Activated T-cell treated with anti-CD3 and anti-CD28 coated beads, Interleukin-2, amount 50 U/mL, for 24 hours (primary cell): ENCODE data around the gene PFN3.

Experiments used
- DNase-seq: peaks from one replicate; pipeline ENCODE4 v3.0.0-alpha.2; 2020
- H3K27ac Mint-ChIP-seq: 2 replicates; pipeline ENCODE4 v1.8.0; 2020; ENCODE audit warnings: mild to moderate bottlenecking, mixed read lengths
- H3K27me3 Mint-ChIP-seq: 2 replicates; pipeline ENCODE4 v1.8.0; 2020; ENCODE audit warnings: mixed read lengths
- H3K36me3 Mint-ChIP-seq: 2 replicates; pipeline ENCODE4 v1.8.0; 2020; ENCODE audit warnings: low read depth, mixed read lengths
- H3K4me1 Mint-ChIP-seq: 2 replicates; pipeline ENCODE4 v1.8.0; 2020; ENCODE audit warnings: low read depth, mixed read lengths
- H3K4me3 Mint-ChIP-seq: 2 replicates; pipeline ENCODE4 v1.8.0; 2020; ENCODE audit warnings: mild to moderate bottlenecking, moderate library complexity, mixed read lengths
- H3K9me3 Mint-ChIP-seq: 2 replicates; pipeline ENCODE4 v1.8.0; 2020; ENCODE audit warnings: mixed read lengths

The PFN3 gene

DNA sequence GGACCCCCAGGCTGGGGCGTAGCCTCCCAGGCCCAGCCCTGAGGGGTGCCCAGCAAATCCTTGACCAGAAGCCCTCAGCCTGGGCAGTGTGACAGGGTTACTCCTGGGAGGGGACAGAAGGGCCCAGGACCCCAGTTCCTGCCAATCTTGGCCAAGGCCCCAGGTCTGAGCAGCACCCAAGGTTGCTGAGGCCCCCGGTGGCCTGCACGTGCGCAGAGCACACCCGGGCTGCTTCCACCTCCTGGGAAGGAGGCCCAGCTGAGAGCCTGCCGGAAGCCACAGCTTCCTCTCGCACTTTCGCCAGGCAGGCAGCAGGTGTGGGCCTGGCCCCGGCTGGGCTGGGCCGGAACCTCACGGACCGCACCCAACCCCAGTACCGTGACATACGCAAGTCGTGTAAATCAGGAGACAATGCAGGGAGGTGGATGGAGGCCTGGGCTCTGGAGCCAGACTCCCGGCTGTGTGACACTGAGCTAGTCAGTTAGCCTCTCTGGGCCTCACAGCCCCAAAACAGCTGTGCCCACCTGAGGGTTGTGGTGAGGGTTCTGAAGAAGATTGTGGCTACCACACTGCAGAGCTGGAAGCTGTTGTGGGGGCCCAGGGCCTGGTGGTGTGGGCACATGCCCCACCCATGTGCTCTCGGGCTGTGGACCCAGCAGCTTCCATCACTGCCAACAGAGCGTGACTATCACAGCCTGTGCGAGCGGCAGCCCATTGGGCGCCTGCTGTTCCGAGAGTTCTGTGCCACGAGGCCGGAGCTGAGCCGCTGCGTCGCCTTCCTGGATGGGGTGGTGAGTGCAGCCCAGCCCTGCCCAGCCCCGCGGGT is 31.1 kb upstream of the PFN3 start:
- H3K36me3 Mint-ChIP-seq: peaks cover 94% of the 10 kb centered on the region
- peaks cover 77% of the 10 kb centered on the region for H3K4me1 Mint-ChIP-seq

DNA sequence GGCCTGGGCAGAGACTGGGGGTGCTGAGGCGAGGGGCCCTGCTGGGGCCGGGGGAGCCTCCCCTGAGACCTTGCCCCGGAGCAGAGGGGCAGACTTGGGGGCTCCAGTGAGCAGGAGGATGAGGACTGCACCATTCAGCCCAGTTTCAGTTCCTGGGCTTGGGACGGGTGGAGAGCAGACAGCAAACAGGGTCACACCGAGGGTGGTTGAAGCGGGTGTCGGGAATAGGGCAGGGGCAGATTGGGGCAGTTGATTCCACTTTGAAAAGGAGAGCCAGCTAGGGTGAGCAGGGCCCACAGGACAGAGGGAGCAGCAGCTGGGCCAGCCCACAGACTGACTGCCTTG is 30.5 kb upstream of the PFN3 start:
- no peaks in the 10 kb centered on the region for H3K9me3 Mint-ChIP-seq
- H3K4me3 Mint-ChIP-seq: peak overlapping the region; percentile 92
- no peak for DNase-seq
- H3K36me3 Mint-ChIP-seq: peaks cover 91% of the 10 kb centered on the region
- H3K27ac Mint-ChIP-seq: peak overlapping the region; percentile 96
- peaks cover 77% of the 10 kb centered on the region for H3K4me1 Mint-ChIP-seq
- no peaks in the 10 kb centered on the region for H3K27me3 Mint-ChIP-seq

More for the DNA sequence above, 31.1 kb upstream of the PFN3 start:
- peak; percentile 85 for DNase-seq
- Mint-ChIP-seq H3K27ac (peak overlapping the region; percentile 96), H3K9me3 (no peaks in the 10 kb centered on the region), H3K4me3 (peak overlapping the region; percentile 92), H3K27me3 (no peaks in the 10 kb centered on the region)

DNA sequence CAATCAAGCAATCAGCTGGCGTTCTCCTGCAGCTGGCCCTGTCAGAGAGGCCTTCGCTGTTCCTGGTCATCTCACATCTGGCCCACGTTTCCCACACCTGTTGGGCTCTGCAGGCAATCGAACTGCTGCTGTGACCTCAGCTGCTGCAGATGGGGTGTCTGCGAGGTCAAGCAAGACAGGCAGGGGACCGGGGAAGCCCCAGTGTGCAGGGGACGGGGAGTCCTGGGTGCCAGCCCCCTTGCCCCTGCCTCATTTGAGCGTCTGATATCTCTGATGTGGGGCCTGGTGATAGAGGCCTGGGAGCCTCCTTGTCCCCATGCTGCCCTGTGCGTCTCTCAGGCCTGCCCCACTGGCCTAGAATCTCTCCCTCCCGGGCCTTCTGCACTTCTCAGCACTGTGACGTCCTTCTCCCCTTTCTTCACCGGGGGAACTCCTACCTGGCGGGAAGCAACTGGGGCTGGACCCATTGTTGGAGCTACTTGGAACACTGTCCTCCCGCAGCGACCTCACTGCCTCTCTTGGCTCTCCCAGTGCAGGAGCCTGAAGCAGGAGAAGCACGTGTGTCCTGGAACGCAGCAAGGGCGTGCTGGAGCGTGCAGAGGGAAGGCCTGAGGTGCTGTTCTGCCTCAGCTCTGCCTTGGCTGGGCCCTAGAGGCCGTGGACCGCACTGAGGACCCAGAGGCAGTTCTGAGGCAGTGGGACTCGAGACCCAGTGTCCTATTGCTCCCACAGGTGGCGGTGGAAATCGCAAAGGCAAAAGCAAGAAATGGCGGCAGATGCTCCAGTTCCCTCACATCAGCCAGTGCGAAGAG is 29.9 kb upstream of the PFN3 start:
- peaks cover 76% of the 10 kb centered on the region for H3K4me1 Mint-ChIP-seq
- peak; percentile 54 for DNase-seq

DNA sequence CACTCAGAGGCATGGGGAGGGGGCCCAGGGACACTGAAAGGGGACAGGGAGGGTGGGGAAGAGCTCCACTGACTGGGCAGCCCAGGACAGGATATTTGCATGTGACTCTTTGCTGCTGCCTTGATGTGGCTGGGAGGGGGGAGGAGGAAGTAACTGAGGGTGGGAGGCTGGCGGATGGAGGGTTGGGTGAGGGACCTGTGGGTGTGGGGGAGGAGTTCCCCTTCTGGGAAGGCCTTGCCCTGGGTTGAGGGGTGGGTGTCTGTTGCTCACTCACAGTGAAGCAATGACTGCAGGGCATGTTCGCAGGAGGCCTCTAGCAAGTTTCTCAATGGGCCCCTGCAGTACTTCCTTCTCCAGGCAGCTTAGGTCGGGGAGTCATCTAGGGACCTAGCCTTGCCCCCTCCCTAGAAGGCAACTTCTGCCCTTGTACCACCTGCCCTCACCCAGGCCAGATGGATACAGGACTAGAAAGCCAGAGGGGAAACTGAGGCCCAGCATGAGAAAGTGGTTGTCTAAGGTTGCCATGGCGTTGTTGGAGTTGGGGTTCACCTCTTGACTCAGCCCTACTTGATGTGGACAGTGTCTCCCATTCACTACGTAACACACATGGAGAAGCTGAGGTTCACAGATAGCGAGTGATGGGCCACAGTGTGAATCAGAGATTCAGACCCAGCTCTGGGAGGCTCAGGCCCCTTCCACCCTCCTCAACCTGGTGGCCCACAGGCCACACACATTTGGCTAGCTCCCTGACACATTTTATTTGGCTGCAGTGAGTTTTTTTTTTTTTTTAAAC is 29.0 kb upstream of the PFN3 start:
- H3K27me3 Mint-ChIP-seq: no peaks in the 10 kb centered on the region
- peak overlapping the region; percentile 92 for H3K4me3 Mint-ChIP-seq
- no peaks in the 10 kb centered on the region for H3K9me3 Mint-ChIP-seq
- DNase-seq: peak; percentile 85
- H3K36me3 Mint-ChIP-seq: peaks cover 77% of the 10 kb centered on the region
- H3K4me1 Mint-ChIP-seq: peaks cover 74% of the 10 kb centered on the region
- H3K27ac Mint-ChIP-seq: peak overlapping the region; percentile 96

More for the DNA sequence above, 29.9 kb upstream of the PFN3 start:
- H3K36me3 Mint-ChIP-seq: peaks cover 85% of the 10 kb centered on the region
- no peaks in the 10 kb centered on the region for H3K27me3 Mint-ChIP-seq
- peak overlapping the region; percentile 92 for H3K4me3 Mint-ChIP-seq
- no peaks in the 10 kb centered on the region for H3K9me3 Mint-ChIP-seq
- H3K27ac Mint-ChIP-seq: peak overlapping the region; percentile 96

DNA sequence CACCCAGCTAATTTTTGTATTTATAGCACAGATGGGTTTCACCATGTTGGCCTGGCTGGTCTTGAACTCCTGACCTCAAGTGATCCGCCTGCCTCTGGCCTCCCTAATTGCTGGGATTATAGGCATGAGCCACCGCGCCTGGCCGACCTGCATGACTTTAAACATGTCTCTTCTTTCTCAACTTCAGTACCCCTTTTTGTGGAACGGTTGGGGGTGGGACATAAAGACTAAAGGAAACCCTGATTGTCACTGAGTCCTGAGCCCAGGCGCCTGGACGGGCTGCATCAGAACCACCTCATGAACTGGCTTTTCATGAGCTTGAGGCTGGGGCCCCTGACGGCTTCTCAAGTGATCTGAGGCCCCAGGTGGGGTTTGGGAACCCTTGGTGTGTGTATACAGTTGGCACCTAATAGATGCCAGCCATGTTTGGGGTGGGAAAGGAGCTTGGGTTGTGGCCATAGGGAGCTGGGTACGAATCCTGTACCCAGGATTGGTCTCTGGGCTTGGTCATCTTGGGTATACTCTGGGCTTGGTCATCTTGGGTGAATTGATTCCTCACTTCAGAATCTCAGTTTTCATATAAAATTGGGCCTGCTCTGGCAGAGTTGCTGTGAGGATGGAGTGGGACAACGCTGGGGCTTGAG is 28.2 kb upstream of the PFN3 start:
- Mint-ChIP-seq H3K4me3 (peak overlapping the region; percentile 92), H3K27me3 (no peaks in the 10 kb centered on the region), H3K4me1 (peaks cover 66% of the 10 kb centered on the region), H3K36me3 (peaks cover 69% of the 10 kb centered on the region), H3K27ac (peak overlapping the region; percentile 96), H3K9me3 (no peaks in the 10 kb centered on the region)
- peak; percentile 41 for DNase-seq

DNA sequence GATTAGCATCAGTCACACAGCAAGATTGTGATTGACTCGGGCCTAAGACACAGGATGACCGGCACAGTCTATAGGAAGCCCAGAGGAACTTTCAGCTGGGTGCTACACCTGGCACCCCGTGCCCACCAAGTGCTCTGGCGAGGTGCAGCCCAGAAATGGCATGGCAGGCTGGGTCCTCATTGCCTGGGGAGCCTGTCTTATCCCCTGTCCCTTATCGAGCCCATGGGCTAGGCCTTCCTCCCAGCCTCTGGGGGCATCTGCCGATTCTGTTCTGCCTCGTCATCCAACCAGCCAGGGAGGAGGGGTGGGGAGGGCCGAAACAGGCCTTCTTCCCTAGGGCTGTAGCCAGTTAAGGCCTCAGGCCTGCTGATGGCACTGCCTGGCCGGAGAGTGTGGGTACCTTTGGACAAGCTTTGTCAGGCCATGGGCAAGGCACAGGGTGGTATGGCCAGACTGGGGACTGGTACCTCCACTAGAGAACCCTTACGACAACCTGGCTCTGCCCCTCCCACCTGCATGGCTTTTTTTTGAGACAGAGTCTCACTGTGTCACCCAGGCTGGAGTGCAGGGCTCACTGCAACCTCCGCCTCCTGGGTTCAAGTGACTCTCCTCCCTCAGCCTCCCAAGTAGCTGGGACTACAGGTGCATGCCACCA is 27.6 kb upstream of the PFN3 start:
- Mint-ChIP-seq H3K4me1 (peaks cover 61% of the 10 kb centered on the region), H3K27me3 (no peaks in the 10 kb centered on the region), H3K9me3 (no peaks in the 10 kb centered on the region), H3K27ac (peak overlapping the region; percentile 96), H3K4me3 (peak overlapping the region; percentile 92), H3K36me3 (peaks cover 63% of the 10 kb centered on the region)
- DNase-seq: peak; percentile 76

DNA sequence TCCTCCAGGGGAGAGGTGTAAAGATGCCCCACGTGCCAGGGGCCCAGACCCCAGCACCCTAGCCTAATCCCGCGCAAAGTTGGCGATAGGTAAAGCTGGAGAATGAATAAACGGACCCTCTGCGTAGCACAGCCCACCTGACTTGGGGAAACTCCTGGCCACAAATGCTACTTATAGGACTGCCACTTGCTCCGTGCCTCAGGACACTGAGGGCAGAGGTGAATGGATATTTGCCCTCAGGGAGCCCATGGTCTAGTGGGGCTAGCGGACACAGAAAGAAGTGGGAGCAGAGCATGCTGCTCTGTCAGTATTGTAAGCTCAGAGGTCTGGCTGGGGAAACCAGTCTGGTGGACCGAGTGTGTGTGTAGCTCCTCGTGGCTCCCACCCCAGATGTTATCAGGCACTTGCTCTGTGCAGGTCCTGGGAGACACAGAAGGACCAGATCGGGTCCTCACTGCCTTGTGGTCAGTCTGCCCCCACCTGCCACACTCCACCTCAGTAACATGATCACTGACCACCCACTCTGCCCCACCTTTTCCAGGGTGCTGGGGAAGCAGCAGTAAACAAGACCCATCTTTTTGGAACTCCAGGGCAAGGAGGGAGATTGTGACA is 26.9 kb upstream of the PFN3 start:
- Mint-ChIP-seq H3K27ac (peak overlapping the region; percentile 96), H3K4me1 (peaks cover 55% of the 10 kb centered on the region), H3K36me3 (peaks cover 56% of the 10 kb centered on the region)

DNA sequence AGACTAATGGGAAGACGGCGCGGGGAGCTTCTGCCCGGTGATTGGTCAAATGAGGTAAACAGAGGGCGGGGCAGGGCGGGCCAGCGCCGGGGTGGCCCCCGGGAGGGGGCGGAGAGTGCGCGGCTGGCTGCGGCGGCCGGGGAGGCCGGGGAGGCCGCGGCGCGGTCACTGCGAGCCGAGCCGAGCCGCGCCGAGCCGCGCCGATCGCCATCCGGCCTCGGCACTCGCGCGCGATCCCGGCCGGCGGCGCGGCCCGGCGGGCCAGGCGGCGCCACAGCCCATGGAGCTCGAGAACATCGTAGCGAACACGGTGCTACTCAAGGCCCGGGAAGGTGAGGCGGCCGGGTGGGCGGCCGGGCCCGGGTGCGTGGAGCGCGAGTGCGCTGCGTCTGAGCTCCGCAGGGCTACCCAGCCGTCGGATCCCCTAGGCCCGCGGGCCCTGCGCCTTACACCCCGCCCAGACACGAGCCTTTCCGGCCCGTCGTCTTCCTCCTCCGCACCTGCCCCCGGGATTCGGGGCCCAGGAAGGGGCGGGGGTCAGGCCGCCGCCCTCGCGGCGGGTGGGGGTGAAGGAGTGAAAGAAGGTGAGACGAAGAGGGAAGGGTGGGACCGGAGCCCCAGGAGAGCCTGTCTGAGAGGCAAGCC is 26.2 kb upstream of the PFN3 start, which contains the start of gene GRK6:
GRK6 (plus strand) TSS at position 111 of the 645 bp plus-strand sequence; CDS start at position 281, 170 bp downstream.
- peak within 1 kb of the TSS; percentile 98 for H3K27ac Mint-ChIP-seq
- peak within 1 kb of the TSS; percentile 92 for H3K4me3 Mint-ChIP-seq
- H3K4me1 Mint-ChIP-seq: peaks cover 48% of the 10 kb centered on the region
- H3K27me3 Mint-ChIP-seq: no peaks in the 10 kb centered on the region
- DNase-seq: peak; percentile 82
- no peaks in the 10 kb centered on the region for H3K9me3 Mint-ChIP-seq
- peaks cover 49% of the 10 kb centered on the region for H3K36me3 Mint-ChIP-seq

More for the DNA sequence above, 26.9 kb upstream of the PFN3 start:
- Mint-ChIP-seq H3K27me3 (no peaks in the 10 kb centered on the region), H3K9me3 (no peaks in the 10 kb centered on the region), H3K4me3 (peak overlapping the region; percentile 92)
- no peak for DNase-seq

DNA sequence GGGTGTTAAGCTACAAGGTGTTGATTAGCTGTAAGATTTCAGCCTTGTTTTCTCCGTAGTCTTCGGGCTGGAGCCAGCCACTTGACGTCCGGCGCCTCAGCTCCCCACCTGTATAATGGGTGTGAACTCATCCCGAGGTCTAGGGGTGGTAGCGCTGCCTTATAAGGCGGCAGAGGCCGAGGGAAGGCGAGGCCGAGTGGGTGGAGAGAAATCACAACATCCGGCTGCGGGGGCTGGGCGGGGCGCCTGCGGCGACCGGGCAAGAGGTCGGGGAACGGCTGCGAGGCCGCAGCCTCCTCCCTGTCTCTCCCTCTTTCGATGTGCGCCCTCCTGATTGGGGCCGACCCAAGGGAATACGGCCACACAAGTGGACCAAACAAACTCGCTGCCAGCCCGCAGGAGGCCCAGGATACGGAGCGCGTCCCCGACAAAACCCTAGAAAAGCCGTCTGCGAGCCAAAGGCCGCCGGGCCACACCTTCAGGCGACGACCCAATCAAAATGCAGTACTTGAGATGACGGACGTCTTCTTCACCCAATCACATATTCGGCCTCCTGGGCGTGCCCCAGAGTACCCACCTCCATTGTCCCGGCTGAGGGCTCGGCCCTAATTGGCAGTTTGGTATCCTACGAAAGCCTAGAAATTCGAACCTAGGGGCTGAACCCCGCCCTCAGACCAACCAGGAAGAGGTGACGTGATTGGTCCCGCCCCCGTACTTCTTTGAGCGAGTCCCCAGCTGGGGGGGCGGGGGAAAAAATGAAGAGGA is 25.5 kb upstream of the PFN3 start:
- peak overlapping the region; percentile 98 for H3K27ac Mint-ChIP-seq
- no peaks in the 10 kb centered on the region for H3K9me3 Mint-ChIP-seq
- peak overlapping the region; percentile 88 for H3K4me3 Mint-ChIP-seq
- no peaks in the 10 kb centered on the region for H3K27me3 Mint-ChIP-seq
- peaks cover 42% of the 10 kb centered on the region for H3K36me3 Mint-ChIP-seq
- peaks cover 41% of the 10 kb centered on the region for H3K4me1 Mint-ChIP-seq
- DNase-seq: peak; percentile 97

DNA sequence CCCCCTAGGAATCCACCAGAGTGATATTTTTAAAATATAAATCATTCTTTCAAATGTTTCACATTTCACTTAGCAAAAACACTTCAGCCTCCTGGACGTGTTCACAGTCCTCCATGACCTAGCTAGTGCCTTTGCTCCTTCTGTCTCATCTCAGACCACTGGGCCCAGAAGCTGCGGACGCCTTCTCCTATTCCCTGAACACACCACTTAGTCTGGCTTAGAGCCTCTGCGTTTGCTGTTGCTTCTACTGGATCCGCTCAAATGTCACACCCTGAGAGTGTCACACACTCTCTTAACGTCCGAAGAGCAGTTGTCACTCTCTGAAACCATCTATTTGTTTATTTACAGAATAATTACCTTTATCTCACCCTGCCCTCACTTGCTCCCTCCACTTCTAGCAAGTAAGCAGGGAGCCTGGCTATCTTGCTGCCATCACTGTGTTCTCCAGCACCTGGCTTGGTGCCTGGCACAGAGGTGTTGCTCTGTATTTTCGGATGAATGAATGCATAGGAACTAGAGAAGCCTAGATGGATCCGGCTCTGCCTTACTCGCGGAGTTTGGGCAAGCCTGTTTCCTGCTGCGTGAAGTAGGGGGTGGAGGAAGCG is 24.8 kb upstream of the PFN3 start:
- H3K27ac Mint-ChIP-seq: peak overlapping the region; percentile 98
- no peaks in the 10 kb centered on the region for H3K27me3 Mint-ChIP-seq
- no peaks in the 10 kb centered on the region for H3K9me3 Mint-ChIP-seq
- H3K36me3 Mint-ChIP-seq: peaks cover 35% of the 10 kb centered on the region
- H3K4me1 Mint-ChIP-seq: peaks cover 34% of the 10 kb centered on the region
- DNase-seq: no peak
- peak overlapping the region; percentile 88 for H3K4me3 Mint-ChIP-seq

DNA sequence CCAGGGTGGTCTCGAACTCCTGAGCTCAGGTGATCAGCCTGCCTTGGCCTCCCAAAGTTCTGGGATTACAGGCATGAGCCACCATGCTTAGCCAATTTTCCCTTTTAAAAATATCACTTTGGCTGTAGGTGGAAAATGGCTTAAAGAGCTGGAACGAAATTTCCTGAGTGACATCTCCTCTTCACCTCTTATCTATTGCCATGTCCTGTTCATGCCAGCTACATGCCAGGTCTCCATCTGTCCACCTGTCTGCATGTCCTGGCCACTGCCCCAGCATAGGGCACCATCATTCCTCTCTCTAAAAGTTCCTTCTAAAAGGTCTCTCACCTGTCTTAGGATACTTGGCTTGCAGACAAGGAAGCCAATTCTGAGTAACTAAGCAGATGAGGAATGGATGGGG is 23.2 kb upstream of the PFN3 start:
- Mint-ChIP-seq H3K36me3 (peaks cover 19% of the 10 kb centered on the region), H3K27ac (no peak overlapping the region), H3K4me3 (no peak overlapping the region), H3K9me3 (no peaks in the 10 kb centered on the region), H3K4me1 (peaks cover 18% of the 10 kb centered on the region), H3K27me3 (no peaks in the 10 kb centered on the region)
- no peak for DNase-seq
